ENCODE results near the gene ZC3HAV1.

- no peak for TF ChIP-seq FOXM1 (IDR thresholded peaks at IDR 0.05; ENCODE audit: borderline replicate concordance)
- no peak for TF ChIP-seq FOXK2 (IDR thresholded peaks at IDR 0.05)
- TF ChIP-seq NFRKB (IDR thresholded peaks at IDR 0.05), result no peak
- TF ChIP-seq ARNT (IDR thresholded peaks at IDR 0.05), result no peak
- TF ChIP-seq LEF1 (IDR thresholded peaks at IDR 0.05; ENCODE audit: borderline replicate concordance), result no peak
- no peak for TF ChIP-seq BHLHE40 (IDR thresholded peaks at IDR 0.05; ENCODE audit: borderline replicate concordance)
- no peak for TF ChIP-seq HDGF (IDR thresholded peaks at IDR 0.05; ENCODE audit: borderline replicate concordance)
- no peak for TF ChIP-seq CTBP1 (IDR thresholded peaks at IDR 0.05; ENCODE audit: borderline replicate concordance)
- TF ChIP-seq FOXA1 (IDR thresholded peaks at IDR 0.05), result no peak
Measured at GRCh38 chr7:139092090-139092796, 17.3 kb downstream of the ZC3HAV1 start.

All from HEK293T (cell line).